OCI-LY1 (cell line): ENCODE results near the gene TULP4.

Source experiments
- H2AFZ ChIP-seq: fragments of 200-600 bp; sonication (generic), shearing (Covaris generic); 2 replicates; pipeline ENCODE4 v1.6.0; 2014; ENCODE audit warnings: antibody characterized with exemption, mild to moderate bottlenecking, low read length
- H3F3A ChIP-seq: fragments of 200-600 bp; sonication (generic), shearing (Covaris generic); 2 replicates; pipeline ENCODE4 v1.6.0; 2014; ENCODE audit warnings: mild to moderate bottlenecking, antibody characterized with exemption, low read length, moderate library complexity; ENCODE audit not compliant: insufficient read depth
- H3K27ac ChIP-seq: fragments of 200-600 bp; sonication (generic); 2 replicates; pipeline ENCODE4 v1.5.1; 2014; ENCODE audit warnings: low read length, mixed run types, mild to moderate bottlenecking, low read depth; ENCODE audit not compliant: poor library complexity, severe bottlenecking
- H3K27me3 ChIP-seq: fragments of 200-600 bp; sonication (generic); 2 replicates; pipeline ENCODE4 v1.6.0; 2014; ENCODE audit warnings: antibody characterized with exemption, mild to moderate bottlenecking, low read length, moderate library complexity; ENCODE audit not compliant: insufficient read depth
- H3K36me3 ChIP-seq: fragments of 200-600 bp; sonication (generic); 2 replicates; pipeline ENCODE4 v1.6.1; 2014; ENCODE audit warnings: mild to moderate bottlenecking, antibody characterized with exemption, low read length, moderate library complexity, mixed read lengths; ENCODE audit not compliant: insufficient read depth
- H3K4me1 ChIP-seq: fragments of 200-600 bp; sonication (generic); 2 replicates; pipeline ENCODE4 v1.5.1; 2014; ENCODE audit warnings: mild to moderate bottlenecking, low read length, moderate library complexity; ENCODE audit not compliant: insufficient read depth, severe bottlenecking
- H3K4me2 ChIP-seq: fragments of 200-600 bp; sonication (generic), shearing (Covaris generic); 2 replicates; pipeline ENCODE4 v1.6.1; 2014; ENCODE audit warnings: low read length
- H3K4me3 ChIP-seq: fragments of 200-600 bp; sonication (generic); 2 replicates; pipeline ENCODE4 v1.5.1; 2014; ENCODE audit warnings: low read length, low read depth, mild to moderate bottlenecking, mixed read lengths; ENCODE audit not compliant: poor library complexity, severe bottlenecking
- H3K79me2 ChIP-seq: fragments of 200-600 bp; shearing (Covaris generic); 2 replicates; pipeline ENCODE4 v1.6.1; 2016; ENCODE audit warnings: mixed run types, low read length, mixed read lengths; ENCODE audit not compliant: insufficient read depth
- H3K9ac ChIP-seq: fragments of 200-600 bp; sonication (generic), shearing (Covaris generic); 2 replicates; pipeline ENCODE4 v1.6.1; 2014; ENCODE audit warnings: mild to moderate bottlenecking, low read length, mixed read lengths
- H3K9me2 ChIP-seq: fragments of 200-600 bp; sonication (generic), shearing (Covaris generic); 2 replicates; pipeline ENCODE4 v1.6.1; 2014; ENCODE audit warnings: low read depth, mild to moderate bottlenecking, low read length, mixed read lengths
- H3K9me3 ChIP-seq: fragments of 200-600 bp; shearing (Covaris generic); 2 replicates; pipeline ENCODE4 v1.6.1; 2014; ENCODE audit warnings: low read length, mixed read lengths
- H4K20me1 ChIP-seq: fragments of 200-600 bp; sonication (generic), shearing (Covaris generic); 2 replicates; pipeline ENCODE4 v1.6.0; 2016; ENCODE audit warnings: mild to moderate bottlenecking, low read length; ENCODE audit not compliant: insufficient read depth
- EZH2 ChIP-seq: fragments of 200-600 bp; sonication (generic), shearing (Covaris generic); IDR thresholded peaks from 2 replicates; pipeline ENCODE4 v1.8.0; 2017; ENCODE audit warnings: borderline replicate concordance, mixed run types, mild to moderate bottlenecking, antibody characterized with exemption, low read length, moderate library complexity, mixed read lengths
- TF ChIP-seq, protein P1 (sequence below): fragments of 200-600 bp; sonication (generic), shearing (Covaris generic); IDR thresholded peaks from 2 replicates; pipeline ENCODE4 v1.5.1; 2017; ENCODE audit warnings: mild to moderate bottlenecking, antibody characterized with exemption, low read length, moderate library complexity, mixed read lengths

Gene TULP4

DNA sequence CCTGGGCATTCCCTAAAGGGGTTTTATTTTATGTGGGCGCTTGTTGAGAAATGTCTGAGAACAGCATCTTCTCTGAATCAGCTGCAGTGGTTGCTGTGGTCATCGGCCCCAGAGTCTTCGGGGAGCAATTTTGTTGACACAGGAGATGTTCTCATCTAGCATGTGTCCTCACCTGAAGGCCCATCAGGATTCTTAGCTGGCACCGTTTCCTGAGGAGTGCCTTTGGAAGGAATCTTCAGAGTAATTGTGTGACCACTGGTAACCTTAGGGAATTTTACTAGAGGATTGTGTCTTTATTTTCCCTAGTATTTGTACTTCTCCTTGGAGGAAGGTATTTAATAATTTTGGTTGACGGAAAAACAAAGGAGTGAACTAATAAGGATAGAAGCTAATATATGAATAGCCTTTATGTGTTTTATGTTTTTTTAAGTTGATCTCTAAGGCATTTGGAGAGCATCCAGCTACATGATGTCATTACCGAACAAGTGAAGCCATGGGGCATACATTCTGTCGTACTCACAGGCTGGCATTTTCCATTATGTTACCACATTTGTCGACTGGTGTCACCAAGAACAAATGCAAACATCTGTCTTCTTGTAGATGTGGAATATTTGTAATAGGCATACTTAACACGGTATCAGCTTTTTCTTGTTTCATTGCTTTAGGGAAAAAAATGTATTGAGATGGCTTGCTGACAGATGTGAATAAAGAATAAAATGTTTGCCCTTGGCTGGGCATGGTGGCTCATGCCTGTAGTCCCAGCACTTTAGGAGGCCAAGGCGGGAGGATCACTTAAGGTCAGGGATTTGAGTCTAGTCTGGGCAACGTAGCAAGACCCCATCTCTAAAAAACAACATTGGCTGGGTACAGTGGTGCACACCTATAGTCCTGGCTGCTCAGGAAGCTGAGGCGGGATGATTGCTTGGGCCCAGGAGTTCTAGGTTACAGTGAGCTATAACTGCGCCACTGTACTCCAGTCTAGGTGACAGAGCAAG, 41.9 kb downstream of the TULP4 start:
- TF ChIP-seq, protein P1, sequence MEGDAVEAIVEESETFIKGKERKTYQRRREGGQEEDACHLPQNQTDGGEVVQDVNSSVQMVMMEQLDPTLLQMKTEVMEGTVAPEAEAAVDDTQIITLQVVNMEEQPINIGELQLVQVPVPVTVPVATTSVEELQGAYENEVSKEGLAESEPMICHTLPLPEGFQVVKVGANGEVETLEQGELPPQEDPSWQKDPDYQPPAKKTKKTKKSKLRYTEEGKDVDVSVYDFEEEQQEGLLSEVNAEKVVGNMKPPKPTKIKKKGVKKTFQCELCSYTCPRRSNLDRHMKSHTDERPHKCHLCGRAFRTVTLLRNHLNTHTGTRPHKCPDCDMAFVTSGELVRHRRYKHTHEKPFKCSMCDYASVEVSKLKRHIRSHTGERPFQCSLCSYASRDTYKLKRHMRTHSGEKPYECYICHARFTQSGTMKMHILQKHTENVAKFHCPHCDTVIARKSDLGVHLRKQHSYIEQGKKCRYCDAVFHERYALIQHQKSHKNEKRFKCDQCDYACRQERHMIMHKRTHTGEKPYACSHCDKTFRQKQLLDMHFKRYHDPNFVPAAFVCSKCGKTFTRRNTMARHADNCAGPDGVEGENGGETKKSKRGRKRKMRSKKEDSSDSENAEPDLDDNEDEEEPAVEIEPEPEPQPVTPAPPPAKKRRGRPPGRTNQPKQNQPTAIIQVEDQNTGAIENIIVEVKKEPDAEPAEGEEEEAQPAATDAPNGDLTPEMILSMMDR: no peak
- TF ChIP-seq EZH2: no peak
- Histone ChIP-seq H3K27ac (no peak overlapping the region), H3K4me3 (no peak overlapping the region)

DNA sequence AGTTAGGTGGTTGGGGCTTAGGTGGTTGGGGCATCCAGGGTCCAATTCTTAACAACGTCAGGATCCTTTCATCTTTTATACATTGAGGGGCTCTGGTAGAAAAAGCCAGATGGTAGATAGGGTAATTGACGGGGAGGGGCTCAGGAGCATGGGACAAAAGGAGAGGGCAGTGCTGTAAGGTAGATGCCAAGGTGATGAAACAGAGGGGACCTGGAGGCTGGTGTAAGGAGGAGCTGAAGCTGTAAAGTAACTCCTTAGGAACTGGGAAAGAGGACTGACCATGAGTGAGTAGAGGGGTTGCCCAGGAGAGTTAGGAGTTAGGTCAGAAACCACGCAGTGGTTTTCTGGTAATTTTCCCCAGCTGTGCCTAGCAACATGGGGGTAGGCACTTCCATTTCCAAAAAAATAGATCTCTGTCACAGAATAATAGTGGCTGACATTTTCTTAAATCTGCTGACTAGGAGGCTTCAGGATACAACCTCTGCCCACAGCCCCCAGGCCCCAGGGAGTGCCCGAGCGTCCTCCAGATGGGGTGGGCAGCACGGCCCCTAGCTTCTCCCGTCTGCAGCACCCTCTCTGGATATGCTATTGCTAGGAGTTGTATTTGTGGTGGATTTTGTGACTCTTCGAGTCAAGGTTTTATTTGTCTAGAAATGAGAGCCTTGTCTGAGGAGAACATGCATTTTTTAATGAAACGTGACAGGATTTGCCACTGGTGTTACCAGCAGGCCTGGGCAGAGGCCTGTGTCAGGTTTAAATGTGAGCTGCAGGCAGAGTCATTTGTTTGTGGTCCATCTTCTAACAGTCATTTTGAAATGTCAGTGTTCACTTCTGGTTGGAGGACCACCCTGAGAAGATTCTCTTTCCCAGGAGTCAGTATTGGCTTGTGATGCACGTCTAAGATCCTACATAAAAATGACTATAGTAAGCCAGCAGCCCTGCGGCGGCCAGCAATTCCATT, 44.6 kb downstream of the TULP4 start:
- Histone ChIP-seq H3K36me3 (no peaks in the 10 kb centered on the region; the same call in 1 of the 2 replicates), H3K4me1 (peaks cover 40% of the 10 kb centered on the region), H4K20me1 (no peaks in the 10 kb centered on the region), H3K4me2 (no peak overlapping the region), H3K27ac (peak overlapping the region; percentile 5), H3K9ac (no peak overlapping the region; the same call in 1 of the 2 replicates), H3K27me3 (no peaks in the 10 kb centered on the region), H3F3A (no peaks in the 10 kb centered on the region), H3K4me3 (no peak overlapping the region), H3K9me2 (no peaks in the 10 kb centered on the region), H3K79me2 (peaks cover 42% of the 10 kb centered on the region), H3K9me3 (no peaks in the 10 kb centered on the region), H2AFZ (no peak overlapping the region)
- TF ChIP-seq, protein P1: no peak
- no peak for TF ChIP-seq EZH2

More for the DNA sequence above, 41.9 kb downstream of the TULP4 start:
- no peak overlapping the region for H3K4me2 ChIP-seq
- H3K9me2 ChIP-seq: no peaks in the 10 kb centered on the region
- H3K27me3 ChIP-seq: no peaks in the 10 kb centered on the region
- no peak overlapping the region for H2AFZ ChIP-seq
- no peaks in the 10 kb centered on the region; the same call in 1 of the 2 replicates for H3K36me3 ChIP-seq
- no peak overlapping the region for H3K9ac ChIP-seq
- H3K9me3 ChIP-seq: no peaks in the 10 kb centered on the region
- peaks cover 25% of the 10 kb centered on the region for H3K4me1 ChIP-seq
- H4K20me1 ChIP-seq: no peaks in the 10 kb centered on the region
- H3K79me2 ChIP-seq: peaks cover 35% of the 10 kb centered on the region
- no peaks in the 10 kb centered on the region for H3F3A ChIP-seq

- Histone ChIP-seq H3K79me2 (peaks cover 42% of the 10 kb centered on the region), H3K27ac (peak overlapping the region; percentile 5), H3K9ac (peak overlapping the region; percentile 13; the same call in 1 of the 2 replicates), H3K9me2 (no peaks in the 10 kb centered on the region), H3K36me3 (no peaks in the 10 kb centered on the region; the same call in 1 of the 2 replicates), H3K27me3 (no peaks in the 10 kb centered on the region), H3K4me3 (no peak overlapping the region), H3K4me2 (no peak overlapping the region), H3K4me1 (peaks cover 44% of the 10 kb centered on the region), H3K9me3 (no peaks in the 10 kb centered on the region), H2AFZ (no peak overlapping the region), H3F3A (no peaks in the 10 kb centered on the region), H4K20me1 (no peaks in the 10 kb centered on the region)
- TF ChIP-seq, protein P1: no peak
Measured at GRCh38 chr6:158357570-158358216, 45.4 kb downstream of the TULP4 start.
